ENCODE data around the gene CBX1.
"Not testable (repeated sequence)": the region's sequence is repeated elsewhere in the genome, so short reads cannot be mapped to it uniquely, and the experiment has no call there.

CBX1 gene

DNA sequence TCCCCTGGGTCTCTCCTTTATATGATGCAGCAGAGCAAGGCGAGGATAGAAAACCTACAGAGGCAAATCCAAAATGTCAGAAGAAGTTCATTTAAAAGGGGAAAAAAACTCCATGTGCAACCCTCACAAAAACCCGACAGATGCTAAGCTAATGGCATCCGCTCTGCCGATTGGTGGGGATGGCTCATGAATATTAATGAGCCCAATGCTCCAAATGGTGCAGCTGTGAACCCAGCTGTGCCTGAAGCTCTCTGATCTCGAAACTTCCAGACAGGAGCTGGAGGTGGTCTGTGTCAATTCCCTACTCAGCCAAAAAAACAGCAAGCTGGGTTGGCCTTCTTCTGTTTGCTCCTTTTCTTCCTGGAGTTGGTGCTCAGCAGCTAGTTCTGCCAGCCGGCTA is 21.8 kb upstream of the CBX1 start:
- no peak for DNase-seq (ENCODE audit: low read depth)

DNA sequence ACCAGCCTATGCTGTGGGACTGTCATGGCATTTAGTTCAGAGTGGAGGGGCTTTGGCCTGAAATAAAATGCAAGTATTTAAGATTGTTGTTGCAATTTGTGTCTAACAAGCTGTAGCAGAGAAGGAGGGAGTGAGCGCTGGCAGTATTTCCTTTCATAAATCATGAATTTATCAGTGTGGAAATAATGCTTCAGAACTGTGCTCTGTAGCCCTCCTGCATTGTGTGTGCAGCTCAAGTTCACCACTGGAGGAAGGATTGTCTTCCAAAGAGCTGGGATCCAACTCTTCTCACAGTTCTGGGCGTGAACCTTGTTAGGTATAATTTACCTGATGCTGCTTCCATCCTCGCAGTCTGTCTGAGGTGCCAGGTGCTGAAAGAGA is 21.4 kb upstream of the CBX1 start:
- no peak for DNase-seq (ENCODE audit: low read depth)

DNA sequence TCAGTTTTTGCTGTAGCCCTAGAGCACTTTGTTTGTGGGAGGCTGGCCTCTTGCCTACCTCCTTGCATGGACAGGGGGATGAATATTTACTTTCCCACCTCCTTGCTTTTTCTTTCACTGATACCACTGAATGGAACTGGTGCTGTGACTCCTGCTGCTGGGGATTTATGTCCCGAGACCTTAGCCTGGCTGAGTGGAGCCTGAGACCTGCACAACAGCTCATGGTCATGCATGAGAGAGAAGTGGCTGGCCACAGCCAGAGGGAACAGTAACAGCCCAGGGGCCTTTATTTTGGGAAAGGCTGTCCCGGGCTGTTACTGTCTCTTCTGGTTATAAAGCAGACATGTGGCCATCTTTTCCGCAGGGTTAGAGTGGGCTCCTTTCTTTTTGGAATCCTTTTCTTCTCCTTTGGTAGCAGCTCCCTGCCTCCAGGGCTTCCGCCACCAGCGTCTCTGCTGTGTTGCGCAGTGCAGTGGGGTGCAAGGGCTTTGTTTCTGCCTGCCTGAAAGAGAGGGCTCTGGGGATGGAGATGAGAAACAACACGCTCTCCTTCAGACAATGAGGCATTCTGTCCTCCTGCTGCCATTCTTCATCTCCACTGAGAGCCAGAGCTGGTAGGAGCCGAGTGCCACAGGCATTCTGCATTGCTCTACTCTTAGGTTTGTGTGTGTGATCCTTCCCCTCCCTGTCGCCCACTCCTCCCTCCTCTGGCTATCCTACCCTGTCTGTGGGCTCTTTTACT is 20.8 kb upstream of the CBX1 start:
- no peak for DNase-seq (ENCODE audit: low read depth)

DNA sequence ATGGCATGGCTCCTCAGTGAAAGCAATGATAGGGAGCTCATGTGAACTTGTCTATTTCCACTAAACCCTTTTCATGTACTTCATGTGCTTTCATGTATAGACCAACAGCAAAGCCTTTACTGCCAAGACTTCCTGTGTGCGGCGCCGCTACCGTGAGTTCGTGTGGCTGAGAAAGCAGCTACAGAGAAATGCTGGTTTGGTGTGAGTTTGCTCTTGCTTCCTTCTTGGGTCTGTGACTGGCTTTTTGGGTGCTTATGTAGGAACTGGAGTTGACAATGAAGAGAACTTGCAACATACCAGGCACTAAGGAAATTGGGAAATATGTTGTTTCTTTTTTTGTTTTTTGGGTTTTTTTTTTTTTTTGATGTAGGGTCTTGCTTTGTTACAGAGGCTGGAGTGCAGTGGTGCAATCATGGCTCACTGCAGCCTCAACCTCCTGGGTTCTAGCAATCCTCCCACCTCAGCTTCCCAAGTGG is 12.0 kb upstream of the CBX1 start:
- DNase-seq (ENCODE audit: low read depth) = no peak

DNA sequence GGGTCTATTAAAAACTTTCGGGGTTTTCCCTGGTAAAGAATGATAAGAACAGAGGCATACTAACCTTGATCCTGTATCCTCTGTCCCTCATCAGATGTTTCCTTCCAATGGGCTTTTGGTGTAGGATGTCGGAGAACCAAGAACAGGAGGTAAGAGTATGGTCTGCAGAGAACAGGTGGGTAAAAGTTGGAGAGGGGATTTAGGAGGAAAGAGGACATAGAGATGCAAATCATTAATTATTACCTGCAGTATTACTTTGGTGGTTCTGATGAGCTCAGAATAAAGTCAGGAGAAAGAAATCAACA is 10.6 kb upstream of the CBX1 start:
- no peak for DNase-seq (ENCODE audit: low read depth)

DNA sequence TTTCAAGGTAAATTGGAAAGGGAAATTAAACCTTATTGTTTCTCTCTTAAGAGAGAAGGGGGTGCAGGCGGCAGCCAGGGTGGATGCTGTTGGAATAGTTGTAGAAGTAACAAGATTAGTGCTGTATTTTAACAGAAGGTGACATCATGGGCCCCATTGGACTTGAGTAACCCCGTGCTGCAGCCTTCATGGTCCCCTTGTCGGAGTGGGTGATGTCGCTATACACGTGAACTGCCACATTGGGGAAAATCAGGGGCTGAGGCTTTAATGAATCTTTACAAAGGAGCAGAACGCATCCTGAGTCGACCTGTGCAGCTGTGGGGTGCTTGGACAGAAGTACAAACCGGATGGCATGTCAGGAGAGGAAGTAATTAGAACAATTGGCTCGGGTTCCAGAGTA is 9.5 kb upstream of the CBX1 start:
- DNase-seq (ENCODE audit: low read depth) = no peak

DNA sequence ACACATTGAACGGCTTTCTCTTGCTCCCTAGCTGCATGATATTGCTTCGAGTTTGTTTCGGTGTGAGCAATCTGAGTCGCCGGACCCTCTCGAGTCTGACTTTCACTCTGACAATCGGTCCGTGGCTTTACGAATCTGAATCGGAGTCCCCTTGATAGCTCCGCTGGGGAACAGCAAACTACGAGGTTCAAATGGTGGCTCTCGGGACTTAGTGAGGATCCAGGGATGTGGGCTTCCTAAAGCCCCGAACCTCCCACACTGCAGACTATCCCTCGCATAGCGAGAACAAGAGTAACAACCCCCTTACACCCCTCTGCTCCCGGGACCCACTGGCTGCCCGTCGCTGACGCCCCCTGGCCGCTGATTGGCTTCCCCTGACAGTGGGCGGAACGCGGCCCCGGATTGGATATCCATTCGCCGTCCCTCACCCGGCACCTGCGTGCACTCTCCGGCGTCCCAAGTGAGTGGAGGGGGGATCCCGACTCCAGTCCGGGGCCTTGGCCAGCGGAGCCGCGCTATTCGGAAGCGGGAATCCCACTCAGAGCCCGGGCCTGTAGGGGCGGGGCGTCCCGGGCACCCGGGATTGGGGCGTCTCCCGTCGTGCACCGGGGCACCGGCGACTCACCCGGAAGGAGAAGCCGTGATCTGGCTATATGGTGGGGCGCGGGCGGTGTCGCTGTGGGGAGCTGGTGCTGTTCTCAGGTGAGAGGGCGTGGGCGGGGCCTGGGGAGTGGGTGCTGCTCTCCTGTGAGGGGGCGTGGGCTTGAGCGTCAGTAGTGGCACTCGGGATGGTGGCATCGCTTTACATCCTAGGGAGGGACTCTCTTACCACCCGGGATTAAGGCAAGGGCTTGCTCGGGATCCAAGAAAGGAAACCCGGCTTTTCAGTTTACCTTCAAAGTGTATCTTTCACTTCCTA is 6.1 kb upstream of the CBX1 start, which contains the start of gene SNX11:
Gene SNX11 (plus strand): TSS at position 630 of the 919 bp plus-strand sequence. CDS start 4,278 bp downstream, outside the sequence.
- DNase-seq (ENCODE audit: low read depth) = peak; percentile 70

DNA sequence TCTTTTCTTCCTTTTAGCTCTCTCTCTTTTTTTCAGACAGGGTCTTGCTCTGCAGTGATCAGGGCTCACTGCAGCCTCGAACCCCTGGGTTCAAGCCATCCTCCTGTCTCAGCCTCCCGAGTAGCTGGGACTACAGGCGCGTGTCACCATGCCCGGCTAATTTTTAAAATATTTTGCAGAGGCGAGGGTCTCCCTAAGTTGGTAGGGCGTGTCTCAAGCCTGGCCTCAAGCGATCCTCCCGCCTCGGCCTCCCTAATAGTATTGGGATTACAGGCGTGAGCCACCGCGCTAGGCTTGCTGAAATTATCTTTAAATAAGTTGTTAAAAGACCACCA is 5.5 kb upstream of the CBX1 start:
- DNase-seq (ENCODE audit: low read depth) = no peak

DNA sequence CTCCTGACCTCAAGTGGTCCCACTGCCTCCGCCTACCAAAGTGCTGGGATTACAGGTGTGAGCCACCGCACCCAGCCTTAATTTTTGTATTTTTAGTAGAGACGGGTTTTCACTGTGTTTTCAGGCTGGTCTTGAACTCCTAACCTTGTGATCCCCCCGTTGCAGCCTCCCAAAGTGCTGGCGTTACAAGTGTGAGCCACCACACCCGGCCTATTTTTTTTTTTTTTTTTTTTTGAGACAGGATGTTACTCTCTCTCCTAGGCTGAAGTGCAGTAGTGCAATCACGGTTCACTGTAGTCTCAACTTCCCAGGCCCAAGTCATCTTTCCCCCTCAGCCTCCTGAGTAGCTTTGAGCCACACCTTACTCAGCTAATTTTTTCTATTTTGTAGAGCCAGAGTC is 3.2 kb upstream of the CBX1 start:
- DNase-seq (ENCODE audit: low read depth) = no peak

DNA sequence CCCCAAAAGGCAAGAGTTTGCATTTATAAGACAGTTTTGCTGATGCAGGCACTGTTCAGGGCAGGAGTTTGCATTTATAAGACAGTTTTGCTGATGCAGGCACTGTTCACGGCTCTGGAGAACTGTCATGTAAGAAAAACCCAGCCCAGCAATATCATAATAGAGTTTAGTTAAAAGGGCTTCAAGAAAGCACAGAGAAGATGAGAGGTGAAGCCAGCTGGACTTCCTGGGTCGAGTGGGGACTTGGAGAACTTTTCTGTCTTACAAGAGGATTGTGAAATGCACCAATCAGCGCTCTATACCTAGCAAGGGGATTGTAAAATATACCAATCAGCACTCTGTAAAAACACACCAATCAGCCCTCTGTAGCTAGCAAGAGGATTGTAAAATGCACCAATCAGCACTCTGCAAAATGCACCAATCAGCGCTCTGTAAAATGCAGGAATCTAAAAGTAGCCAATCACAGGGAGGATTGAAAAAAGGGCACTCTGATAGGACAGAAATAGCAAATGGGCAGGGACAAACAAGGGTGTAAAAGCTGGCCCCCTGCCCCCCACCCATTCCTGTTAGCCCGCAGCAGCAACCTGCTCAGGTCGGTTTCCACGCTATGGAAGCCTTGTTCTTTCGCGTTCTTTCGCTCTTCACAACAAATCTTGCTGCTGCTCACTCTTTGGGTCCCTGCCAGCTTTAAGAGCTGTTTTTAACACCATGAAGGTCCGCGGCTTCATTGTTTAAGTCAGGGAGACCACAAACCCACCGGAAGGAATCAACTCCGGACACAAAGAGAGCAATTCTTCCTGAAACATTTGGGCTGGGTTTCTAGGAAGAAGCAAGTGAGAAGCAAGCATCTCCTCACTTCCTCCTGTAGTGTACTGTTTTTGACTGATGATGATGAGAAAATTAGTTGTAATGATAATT is 1.8 kb upstream of the CBX1 start:
- DNase-seq (ENCODE audit: low read depth) = no peak

DNA sequence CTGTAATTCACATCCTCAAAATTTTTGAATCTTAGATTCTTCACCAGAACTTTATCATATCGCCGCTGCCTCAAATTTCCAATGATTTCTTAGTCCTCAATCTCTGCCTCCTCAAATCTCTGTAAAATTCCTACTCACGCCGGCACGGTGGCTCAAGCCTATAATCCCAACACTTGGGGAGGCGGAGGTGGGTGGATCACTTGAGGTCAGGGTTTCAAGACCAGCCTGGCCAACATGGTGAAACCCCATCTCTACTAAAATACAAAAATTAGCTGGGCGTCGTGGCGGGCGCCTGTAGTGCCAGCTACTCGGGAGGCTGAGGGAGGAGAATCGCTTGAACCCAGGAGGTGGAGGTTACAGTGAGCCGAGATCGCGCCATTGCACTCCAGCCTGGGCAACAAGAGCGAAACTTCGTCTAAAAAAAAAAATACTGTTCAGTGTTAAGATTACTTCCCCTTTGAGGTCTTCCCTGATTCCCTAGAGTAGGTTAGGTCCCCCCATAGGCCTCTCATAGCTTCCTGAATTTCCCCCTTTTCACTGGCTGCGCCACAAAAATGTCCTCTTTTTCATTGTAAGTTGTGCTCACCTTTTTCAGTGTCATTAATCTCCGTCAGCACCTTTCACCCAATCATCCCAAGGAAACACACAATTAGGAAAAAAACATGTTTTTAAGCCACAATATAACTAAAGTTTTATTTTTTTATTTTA is 919 bp upstream of the CBX1 start:
- DNase-seq (ENCODE audit: low read depth) = no peak

DNA sequence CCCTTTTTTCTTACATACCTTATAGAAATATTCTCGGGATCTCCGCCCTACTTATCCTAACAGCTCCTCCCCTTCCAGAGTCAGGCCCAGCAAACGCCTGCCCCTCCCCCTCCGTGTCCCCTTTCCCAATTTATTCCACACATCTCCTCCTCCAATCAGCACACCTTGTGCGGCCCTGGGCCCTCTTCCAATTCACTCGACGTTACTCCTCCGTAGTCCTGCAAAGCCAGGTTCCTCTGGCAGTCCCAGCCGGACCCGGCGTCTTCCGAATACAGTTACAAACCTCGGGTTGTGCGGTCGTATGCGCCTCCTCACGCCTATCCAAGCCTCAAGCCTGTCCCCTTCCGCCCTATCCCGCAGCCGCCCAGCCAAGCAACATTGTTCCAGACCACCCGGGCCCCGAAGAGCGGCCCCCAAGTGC is 677 bp downstream of the CBX1 start:
- peak; percentile 56 for DNase-seq (ENCODE audit: low read depth)

DNA sequence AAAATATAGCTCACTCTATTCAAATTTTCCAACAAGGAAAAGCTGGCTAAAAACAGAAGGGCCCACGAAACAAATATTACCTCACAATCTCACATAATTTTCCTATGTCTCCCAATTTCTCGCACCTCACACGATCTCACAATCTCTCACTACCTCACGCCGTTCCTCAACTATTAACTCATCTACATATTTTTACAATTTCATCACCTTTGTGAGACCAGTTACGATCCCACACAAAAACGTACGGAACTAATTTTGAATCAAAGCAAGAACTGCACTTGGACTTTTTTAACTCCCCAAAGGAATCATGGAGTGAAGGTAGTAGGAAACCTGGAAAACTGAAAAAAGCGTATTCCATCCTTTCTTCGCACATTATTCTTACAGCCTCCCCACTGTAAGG is 1.1 kb downstream of the CBX1 start:
- peak; percentile 55 for DNase-seq (ENCODE audit: low read depth)

DNA sequence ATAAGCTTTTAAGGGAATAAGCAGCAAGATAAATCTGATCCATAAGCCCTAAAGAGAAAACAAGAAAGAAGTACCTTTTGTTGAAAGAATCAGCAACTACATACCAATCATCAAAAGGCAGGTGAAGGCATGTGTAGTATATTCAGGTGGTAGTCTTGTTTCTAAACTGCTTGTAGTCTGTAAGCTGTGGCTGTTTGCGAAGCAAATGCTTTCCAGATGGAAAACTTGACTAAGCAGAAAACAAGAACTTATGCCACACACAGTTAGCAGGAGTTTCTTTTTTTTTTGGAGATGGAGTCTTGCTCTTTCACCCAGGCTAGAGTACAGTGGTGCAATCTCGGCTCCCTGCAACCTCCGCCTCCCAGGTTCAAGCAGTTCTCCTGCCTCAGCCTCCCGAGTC is 5.7 kb downstream of the CBX1 start:
- no peak for DNase-seq (ENCODE audit: low read depth)

DNA sequence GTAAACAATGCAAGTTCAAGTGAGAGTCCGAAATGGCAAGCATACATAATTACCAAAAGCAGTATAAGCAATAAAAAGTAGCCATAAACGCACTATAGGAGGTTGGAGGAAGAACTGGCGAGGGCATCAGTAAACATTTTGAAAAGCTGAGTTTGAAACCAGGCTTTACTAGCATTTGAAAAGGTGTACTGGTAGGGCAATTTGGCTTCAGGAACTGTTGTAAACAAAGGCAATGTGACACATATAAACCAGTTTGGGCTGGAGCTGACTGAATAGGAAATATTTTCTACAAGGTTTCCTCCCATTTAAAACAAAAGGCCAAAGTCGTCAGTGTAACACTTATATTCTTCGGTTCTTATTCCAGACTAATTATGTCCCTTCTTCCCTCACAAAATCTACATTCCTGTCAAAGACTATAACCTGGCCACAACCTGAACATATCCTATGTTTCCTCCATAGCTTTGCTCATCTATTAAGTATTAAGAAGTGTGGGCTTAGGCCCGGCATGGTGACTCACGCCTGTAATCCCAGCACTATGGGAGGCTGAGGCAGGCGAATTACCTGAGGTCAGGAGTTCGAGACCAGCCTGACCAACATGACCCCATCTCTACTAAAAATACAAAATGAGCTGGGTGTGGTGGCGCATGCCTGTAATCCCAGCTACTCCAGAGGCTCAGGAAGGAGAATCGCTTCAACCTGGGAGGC is 7.8 kb downstream of the CBX1 start:
- no peak for DNase-seq (ENCODE audit: low read depth)

DNA sequence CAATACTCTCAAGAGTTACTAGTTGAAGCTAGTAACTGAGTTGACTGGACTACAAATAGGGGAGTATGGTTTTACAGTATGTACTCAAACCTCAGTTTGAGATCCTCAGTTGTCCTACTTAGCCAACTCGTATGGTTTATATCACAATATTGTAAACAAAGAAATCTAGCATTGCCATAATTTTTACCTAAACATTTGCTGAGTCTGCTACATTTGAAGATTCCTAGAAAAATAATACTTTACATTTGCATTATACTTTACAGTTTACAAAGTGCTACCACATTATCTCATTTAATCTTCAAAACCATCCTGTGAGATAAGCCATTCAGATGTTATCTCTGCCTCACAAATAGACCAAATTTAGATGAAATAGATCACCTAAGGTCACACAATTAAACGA is 16.3 kb downstream of the CBX1 start:
- no peak for DNase-seq (ENCODE audit: low read depth)

DNA sequence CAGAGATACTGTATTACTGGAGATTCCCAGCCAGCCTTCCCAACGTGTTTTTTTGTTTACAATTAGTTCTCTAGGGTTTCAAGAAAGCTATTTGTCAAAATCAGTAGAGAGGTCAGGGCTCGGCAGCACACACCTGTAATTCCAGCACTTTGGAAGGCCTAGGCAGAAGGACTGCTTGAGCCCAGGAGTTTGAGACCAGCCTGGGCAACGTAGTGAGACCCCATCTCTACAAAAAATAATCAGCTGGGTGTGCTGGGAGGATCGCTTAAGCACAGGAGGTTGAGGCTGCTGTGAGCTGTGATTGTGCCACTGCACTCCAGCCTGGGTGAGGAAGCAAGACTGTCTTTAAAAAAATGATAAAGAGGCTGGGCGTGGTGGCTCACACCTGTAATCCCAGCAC is 19.4 kb downstream of the CBX1 start:
- DNase-seq (ENCODE audit: low read depth) = no peak

DNA sequence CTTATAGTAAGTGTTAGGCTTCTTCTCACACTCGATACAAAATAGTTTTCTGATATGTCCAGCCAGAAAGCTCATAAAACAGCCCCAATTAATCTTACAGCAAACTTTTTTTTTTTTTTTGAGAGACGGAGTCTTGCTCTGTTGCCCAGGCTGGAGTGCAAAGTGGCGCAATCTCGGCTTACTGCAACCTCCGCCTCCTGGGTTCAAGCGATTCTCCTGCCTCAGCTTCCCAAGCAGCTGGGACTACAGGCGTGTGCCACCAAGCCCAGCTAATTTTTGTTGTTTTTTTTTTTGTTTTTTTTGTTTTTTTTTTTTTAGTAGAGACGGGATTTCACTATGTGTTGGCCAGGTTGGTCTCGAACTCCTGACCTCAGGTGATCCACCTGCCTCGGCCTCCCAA is 24.1 kb downstream of the CBX1 start:
- DNase-seq (ENCODE audit: low read depth) = not testable (repeated sequence)

DNA sequence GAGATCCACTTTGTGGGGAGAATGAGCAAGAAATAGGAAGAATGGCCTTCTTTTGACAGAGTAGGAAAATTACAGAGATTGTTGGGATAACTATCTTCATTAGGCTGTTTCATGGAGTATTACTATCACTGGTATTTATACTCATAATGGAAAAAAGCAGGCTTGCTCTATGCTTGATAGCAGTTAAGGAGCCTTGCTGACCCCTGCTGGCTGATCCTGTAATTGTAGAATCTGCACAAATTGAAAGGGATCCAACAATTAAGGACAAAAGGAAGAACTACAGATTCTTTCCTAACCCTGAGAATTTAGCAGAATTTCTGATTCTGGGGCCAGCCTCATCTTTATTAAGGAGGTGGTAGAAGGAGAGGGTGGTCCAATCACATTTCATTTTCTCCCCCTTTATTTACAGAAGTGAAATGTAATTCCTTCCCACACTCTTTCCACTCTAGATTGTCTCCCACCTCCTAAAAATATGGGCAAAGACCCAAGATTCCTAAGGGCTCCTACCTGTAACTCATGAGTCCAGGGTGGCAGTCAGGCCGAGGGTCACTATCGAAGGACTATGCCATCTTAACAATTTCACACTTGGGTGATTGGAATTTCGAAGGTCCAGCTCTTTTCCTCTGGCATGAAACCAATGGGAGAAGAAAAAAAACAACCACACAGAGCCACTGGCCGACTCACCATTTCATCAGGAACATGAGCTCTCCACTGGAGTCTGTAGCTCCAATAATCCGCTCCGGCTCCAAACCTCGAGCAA is 26.8 kb downstream of the CBX1 start:
- DNase-seq (ENCODE audit: low read depth) = peak; percentile 73

DNA sequence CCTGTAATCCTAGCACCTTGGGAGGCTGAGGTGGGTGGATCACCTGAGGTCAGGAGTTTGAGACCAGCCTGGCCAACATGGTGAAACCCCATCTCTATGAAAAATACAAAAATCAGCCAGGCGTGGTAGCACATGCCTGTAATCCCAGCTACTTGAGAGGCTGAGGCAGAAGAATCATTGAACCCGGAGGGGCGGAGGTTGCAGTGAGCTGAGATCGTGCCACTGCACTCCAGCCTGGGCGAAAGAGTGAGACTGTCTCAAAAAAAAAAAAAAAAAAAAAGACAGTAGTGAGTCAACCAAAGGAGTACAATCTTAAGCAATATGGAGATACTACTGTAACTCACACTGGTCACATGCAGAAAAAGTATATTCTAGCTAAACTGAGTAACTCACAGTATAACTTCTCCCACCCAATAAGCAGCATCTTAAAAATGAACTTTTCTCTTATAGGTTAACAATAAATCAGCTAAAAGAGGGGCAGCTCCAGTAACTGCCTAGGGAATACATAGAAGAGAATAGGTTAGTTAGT is 27.6 kb downstream of the CBX1 start:
- DNase-seq (ENCODE audit: low read depth) = peak; percentile 73
